ENCODE measurements around the gene PRKD2.

DNA sequence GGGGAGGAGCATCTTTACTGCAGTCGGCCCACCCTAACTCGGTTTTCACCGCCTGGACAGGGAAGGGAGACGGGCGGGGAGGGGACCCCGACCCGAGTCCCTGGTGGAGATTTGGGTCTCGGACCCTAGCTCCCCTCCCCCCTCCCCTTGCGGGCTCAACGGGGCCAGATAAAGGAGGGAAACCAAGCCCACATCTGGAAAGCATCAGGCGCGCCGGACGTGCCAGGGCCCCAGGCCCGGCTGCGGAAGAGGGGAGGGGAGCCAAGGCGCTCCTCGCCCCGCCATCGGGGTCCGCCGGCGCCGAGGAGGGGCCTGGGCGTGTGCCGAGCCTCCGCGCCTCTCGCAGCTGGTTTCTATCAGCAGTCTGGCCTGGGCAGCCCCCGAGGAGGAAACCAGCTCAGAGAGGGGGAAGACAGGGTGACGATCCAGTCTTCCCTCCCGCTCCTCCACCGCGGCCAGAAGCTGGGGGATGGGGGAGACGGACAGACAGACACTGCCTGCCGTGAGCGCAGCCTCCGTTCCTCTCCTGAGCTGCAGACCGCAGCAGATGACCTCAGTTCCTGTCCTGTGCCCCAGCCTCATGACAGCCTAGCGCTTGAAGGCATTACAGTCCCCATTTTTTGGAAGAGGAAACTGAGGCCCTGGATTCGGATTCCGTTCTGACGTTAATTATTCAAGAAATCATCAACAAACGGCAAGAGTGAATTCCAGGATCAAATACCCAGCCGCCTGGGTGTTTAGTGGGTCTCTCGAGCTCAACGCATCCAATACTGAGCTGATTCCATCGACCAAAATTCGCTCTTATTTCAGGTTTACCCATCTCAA lies 77.3 kb downstream of the PRKD2 start:
- no peak for TF ChIP-seq POLR2A (IDR thresholded peaks at IDR 0.05)
- TF ChIP-seq, protein P1, sequence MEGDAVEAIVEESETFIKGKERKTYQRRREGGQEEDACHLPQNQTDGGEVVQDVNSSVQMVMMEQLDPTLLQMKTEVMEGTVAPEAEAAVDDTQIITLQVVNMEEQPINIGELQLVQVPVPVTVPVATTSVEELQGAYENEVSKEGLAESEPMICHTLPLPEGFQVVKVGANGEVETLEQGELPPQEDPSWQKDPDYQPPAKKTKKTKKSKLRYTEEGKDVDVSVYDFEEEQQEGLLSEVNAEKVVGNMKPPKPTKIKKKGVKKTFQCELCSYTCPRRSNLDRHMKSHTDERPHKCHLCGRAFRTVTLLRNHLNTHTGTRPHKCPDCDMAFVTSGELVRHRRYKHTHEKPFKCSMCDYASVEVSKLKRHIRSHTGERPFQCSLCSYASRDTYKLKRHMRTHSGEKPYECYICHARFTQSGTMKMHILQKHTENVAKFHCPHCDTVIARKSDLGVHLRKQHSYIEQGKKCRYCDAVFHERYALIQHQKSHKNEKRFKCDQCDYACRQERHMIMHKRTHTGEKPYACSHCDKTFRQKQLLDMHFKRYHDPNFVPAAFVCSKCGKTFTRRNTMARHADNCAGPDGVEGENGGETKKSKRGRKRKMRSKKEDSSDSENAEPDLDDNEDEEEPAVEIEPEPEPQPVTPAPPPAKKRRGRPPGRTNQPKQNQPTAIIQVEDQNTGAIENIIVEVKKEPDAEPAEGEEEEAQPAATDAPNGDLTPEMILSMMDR (IDR thresholded peaks at IDR 0.05): no peak

Measured in adrenal gland (tissue), 5 donors.